OCI-LY1 (cell line): ENCODE results near the gene TCF4.

ENCODE experiments used
- H2AFZ ChIP-seq: fragments of 200-600 bp; sonication (generic), shearing (Covaris generic); 2 replicates; pipeline ENCODE4 v1.6.0; 2014; ENCODE audit warnings: antibody characterized with exemption, mild to moderate bottlenecking, low read length
- H3F3A ChIP-seq: fragments of 200-600 bp; sonication (generic), shearing (Covaris generic); 2 replicates; pipeline ENCODE4 v1.6.0; 2014; ENCODE audit warnings: mild to moderate bottlenecking, antibody characterized with exemption, low read length, moderate library complexity; ENCODE audit not compliant: insufficient read depth
- H3K27ac ChIP-seq: fragments of 200-600 bp; sonication (generic); 2 replicates; pipeline ENCODE4 v1.5.1; 2014; ENCODE audit warnings: low read length, mixed run types, mild to moderate bottlenecking, low read depth; ENCODE audit not compliant: poor library complexity, severe bottlenecking
- H3K27me3 ChIP-seq: fragments of 200-600 bp; sonication (generic); 2 replicates; pipeline ENCODE4 v1.6.0; 2014; ENCODE audit warnings: antibody characterized with exemption, mild to moderate bottlenecking, low read length, moderate library complexity; ENCODE audit not compliant: insufficient read depth
- H3K36me3 ChIP-seq: fragments of 200-600 bp; sonication (generic); 2 replicates; pipeline ENCODE4 v1.6.1; 2014; ENCODE audit warnings: mild to moderate bottlenecking, antibody characterized with exemption, low read length, moderate library complexity, mixed read lengths; ENCODE audit not compliant: insufficient read depth
- H3K4me1 ChIP-seq: fragments of 200-600 bp; sonication (generic); 2 replicates; pipeline ENCODE4 v1.5.1; 2014; ENCODE audit warnings: mild to moderate bottlenecking, low read length, moderate library complexity; ENCODE audit not compliant: insufficient read depth, severe bottlenecking
- H3K4me2 ChIP-seq: fragments of 200-600 bp; sonication (generic), shearing (Covaris generic); 2 replicates; pipeline ENCODE4 v1.6.1; 2014; ENCODE audit warnings: low read length
- H3K4me3 ChIP-seq: fragments of 200-600 bp; sonication (generic); 2 replicates; pipeline ENCODE4 v1.5.1; 2014; ENCODE audit warnings: low read length, low read depth, mild to moderate bottlenecking, mixed read lengths; ENCODE audit not compliant: poor library complexity, severe bottlenecking
- H3K79me2 ChIP-seq: fragments of 200-600 bp; shearing (Covaris generic); 2 replicates; pipeline ENCODE4 v1.6.1; 2016; ENCODE audit warnings: mixed run types, low read length, mixed read lengths; ENCODE audit not compliant: insufficient read depth
- H3K9ac ChIP-seq: fragments of 200-600 bp; sonication (generic), shearing (Covaris generic); 2 replicates; pipeline ENCODE4 v1.6.1; 2014; ENCODE audit warnings: mild to moderate bottlenecking, low read length, mixed read lengths
- H3K9me2 ChIP-seq: fragments of 200-600 bp; sonication (generic), shearing (Covaris generic); 2 replicates; pipeline ENCODE4 v1.6.1; 2014; ENCODE audit warnings: low read depth, mild to moderate bottlenecking, low read length, mixed read lengths
- H3K9me3 ChIP-seq: fragments of 200-600 bp; shearing (Covaris generic); 2 replicates; pipeline ENCODE4 v1.6.1; 2014; ENCODE audit warnings: low read length, mixed read lengths
- H4K20me1 ChIP-seq: fragments of 200-600 bp; sonication (generic), shearing (Covaris generic); 2 replicates; pipeline ENCODE4 v1.6.0; 2016; ENCODE audit warnings: mild to moderate bottlenecking, low read length; ENCODE audit not compliant: insufficient read depth
- EZH2 ChIP-seq: fragments of 200-600 bp; sonication (generic), shearing (Covaris generic); IDR thresholded peaks from 2 replicates; pipeline ENCODE4 v1.8.0; 2017; ENCODE audit warnings: borderline replicate concordance, mixed run types, mild to moderate bottlenecking, antibody characterized with exemption, low read length, moderate library complexity, mixed read lengths
- TF ChIP-seq, protein P1 (sequence below): fragments of 200-600 bp; sonication (generic), shearing (Covaris generic); IDR thresholded peaks from 2 replicates; pipeline ENCODE4 v1.5.1; 2017; ENCODE audit warnings: mild to moderate bottlenecking, antibody characterized with exemption, low read length, moderate library complexity, mixed read lengths

The TCF4 gene

DNA sequence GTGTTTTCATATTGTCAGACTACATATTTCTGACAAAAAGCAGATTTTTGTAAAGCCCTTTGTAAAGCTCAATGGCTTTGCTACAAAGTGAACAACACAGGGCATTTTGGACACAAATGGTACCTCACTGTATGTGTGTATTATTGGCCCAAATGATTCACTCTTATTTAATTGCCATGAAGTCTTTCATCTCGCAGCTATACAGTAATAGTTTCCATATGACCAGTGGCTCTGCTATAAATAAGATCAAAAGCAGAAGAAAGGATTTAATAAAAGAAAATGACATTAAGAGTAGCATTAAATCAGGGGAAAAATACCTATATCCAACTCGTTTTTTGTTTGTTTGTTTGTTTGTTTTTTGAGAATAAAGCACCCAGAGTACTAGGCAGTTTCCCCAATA, 344.7 kb downstream of the TCF4 start:
- Histone ChIP-seq H4K20me1 (no peaks in the 10 kb centered on the region), H3K27me3 (no peaks in the 10 kb centered on the region), H3K27ac (no peak overlapping the region), H2AFZ (no peak overlapping the region), H3K4me3 (no peak overlapping the region), H3K9me2 (no peaks in the 10 kb centered on the region), H3K36me3 (peaks cover 63% of the 10 kb centered on the region), H3K4me1 (peaks cover 28% of the 10 kb centered on the region), H3F3A (no peaks in the 10 kb centered on the region), H3K79me2 (no peaks in the 10 kb centered on the region), H3K4me2 (no peak overlapping the region), H3K9ac (no peak overlapping the region), H3K9me3 (no peaks in the 10 kb centered on the region)
- TF ChIP-seq EZH2: no peak
- TF ChIP-seq, protein P1, sequence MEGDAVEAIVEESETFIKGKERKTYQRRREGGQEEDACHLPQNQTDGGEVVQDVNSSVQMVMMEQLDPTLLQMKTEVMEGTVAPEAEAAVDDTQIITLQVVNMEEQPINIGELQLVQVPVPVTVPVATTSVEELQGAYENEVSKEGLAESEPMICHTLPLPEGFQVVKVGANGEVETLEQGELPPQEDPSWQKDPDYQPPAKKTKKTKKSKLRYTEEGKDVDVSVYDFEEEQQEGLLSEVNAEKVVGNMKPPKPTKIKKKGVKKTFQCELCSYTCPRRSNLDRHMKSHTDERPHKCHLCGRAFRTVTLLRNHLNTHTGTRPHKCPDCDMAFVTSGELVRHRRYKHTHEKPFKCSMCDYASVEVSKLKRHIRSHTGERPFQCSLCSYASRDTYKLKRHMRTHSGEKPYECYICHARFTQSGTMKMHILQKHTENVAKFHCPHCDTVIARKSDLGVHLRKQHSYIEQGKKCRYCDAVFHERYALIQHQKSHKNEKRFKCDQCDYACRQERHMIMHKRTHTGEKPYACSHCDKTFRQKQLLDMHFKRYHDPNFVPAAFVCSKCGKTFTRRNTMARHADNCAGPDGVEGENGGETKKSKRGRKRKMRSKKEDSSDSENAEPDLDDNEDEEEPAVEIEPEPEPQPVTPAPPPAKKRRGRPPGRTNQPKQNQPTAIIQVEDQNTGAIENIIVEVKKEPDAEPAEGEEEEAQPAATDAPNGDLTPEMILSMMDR: no peak

DNA sequence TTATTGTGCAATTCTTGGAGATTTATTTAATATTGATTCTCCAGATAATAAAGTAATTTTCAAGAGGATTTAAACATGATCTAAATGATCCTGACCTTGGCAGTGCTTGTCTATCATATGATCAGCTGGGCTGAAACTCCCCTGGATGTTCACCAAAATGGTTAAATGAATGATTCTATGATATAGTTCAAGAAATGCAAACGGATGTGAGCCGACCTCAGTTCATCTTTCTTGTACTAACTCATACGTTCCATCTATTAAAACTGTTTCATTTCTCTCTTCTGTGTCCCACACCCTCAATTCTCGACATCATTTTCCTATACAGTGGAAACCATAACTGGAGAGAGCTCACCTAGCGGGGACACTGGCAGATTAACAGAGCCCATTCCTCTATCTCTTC, 347.0 kb downstream of the TCF4 start:
- Histone ChIP-seq H3K9ac (no peak overlapping the region), H3K9me3 (no peaks in the 10 kb centered on the region)

DNA sequence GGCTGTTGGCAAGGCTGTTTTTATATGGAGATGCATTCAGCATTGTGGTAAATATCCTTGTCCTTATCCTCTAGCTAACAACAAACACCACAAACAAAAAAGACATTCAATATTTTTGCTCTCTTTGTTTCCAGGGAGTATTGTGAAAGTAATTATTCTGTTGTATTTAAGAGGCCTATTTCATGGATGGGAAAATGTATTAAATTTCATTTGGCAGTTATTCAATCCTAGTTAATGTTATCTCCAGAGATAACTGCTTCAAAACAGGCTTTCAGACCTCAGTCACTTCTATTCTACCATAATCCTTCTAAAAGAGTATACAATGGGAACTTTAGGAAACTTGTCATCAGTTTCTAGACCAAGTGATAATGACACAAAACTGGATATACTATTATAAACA, 348.3 kb downstream of the TCF4 start:
- Histone ChIP-seq H3K9me2 (no peaks in the 10 kb centered on the region), H2AFZ (no peak overlapping the region), H3K4me1 (peaks cover 33% of the 10 kb centered on the region), H4K20me1 (no peaks in the 10 kb centered on the region), H3K27me3 (no peaks in the 10 kb centered on the region), H3K9me3 (no peaks in the 10 kb centered on the region), H3K79me2 (no peaks in the 10 kb centered on the region), H3K27ac (no peak overlapping the region), H3K9ac (no peak overlapping the region), H3K4me2 (no peak overlapping the region), H3K4me3 (no peak overlapping the region), H3K36me3 (peaks cover 64% of the 10 kb centered on the region), H3F3A (no peaks in the 10 kb centered on the region)
- no peak for TF ChIP-seq EZH2
- TF ChIP-seq, protein P1: no peak

More for the DNA sequence above, 347.0 kb downstream of the TCF4 start:
- Histone ChIP-seq H3K27me3 (no peaks in the 10 kb centered on the region), H3K9me2 (no peaks in the 10 kb centered on the region), H2AFZ (no peak overlapping the region), H3K79me2 (no peaks in the 10 kb centered on the region), H3K36me3 (peaks cover 65% of the 10 kb centered on the region), H3F3A (no peaks in the 10 kb centered on the region), H4K20me1 (no peaks in the 10 kb centered on the region), H3K4me1 (peaks cover 31% of the 10 kb centered on the region), H3K4me2 (no peak overlapping the region), H3K4me3 (no peak overlapping the region), H3K27ac (no peak overlapping the region)
- no peak for TF ChIP-seq EZH2
- TF ChIP-seq, protein P1: no peak
